Naive thymus-derived CD8-positive, alpha-beta T cell (primary cell): ENCODE measurements around the gene CNTRL. TPM values are rescaled to one million over a fixed set of nuclear protein-coding genes. Genes with fewer than 3 reads are reported as not detected.
A peak's percentile ranks its signal among the peaks of the same experiment; 100 is the strongest.

Experiments used
- ATAC-seq, 2 donors: fragments of 150-1000 bp; cut with Tn5 transposase in 1 of 2; sonication (Bioruptor Pico), chemical (Tn5 transposase) in 1 of 2; 1 replicate in 1 of 2; 2 replicates in 1 of 2; pipeline ENCODE4 v1.10.0; 2021; ENCODE audit warnings: mild to moderate bottlenecking in 2 of 2, moderate library complexity in 2 of 2
- POLR2A ChIA-PET: fragments of 350-600 bp; sonication (Branson Sonifier 250); formaldehyde crosslinking; loops from one replicate; lab custom pipeline; 2021; ENCODE audit warnings: antibody characterized with exemption; lab: Charles Lee
- DNase-seq, 10 donors: peaks; one replicate each; pipeline versions ENCODE4 v3.0.0 to v3.0.0-alpha.2; 2020 to 2022
- H3K27ac Mint-ChIP-seq, 10 donors: one replicate each; pipeline ENCODE4 v1.8.0; 2020 to 2022; ENCODE audit warnings: mild to moderate bottlenecking in 10 of 10, mixed read lengths in 10 of 10, moderate library complexity in 4 of 10, inconsistent platforms in 1 of 10
- H3K27me3 Mint-ChIP-seq, 5 donors: one replicate each; pipeline ENCODE4 v1.8.0; 2021 to 2022; ENCODE audit warnings: mixed read lengths in 5 of 5
- H3K36me3 Mint-ChIP-seq, 3 donors: one replicate each; pipeline ENCODE4 v1.8.0; 2020 to 2022; ENCODE audit warnings: mixed read lengths in 3 of 3, mild to moderate bottlenecking in 2 of 3, inconsistent platforms in 1 of 3
- H3K4me1 Mint-ChIP-seq, 4 donors: one replicate each; pipeline ENCODE4 v1.8.0; 2021 to 2022; ENCODE audit warnings: mixed read lengths in 4 of 4
- H3K4me3 Mint-ChIP-seq, 10 donors: one replicate each; pipeline ENCODE4 v1.8.0; 2020 to 2022; ENCODE audit warnings: mild to moderate bottlenecking in 10 of 10, mixed read lengths in 10 of 10, moderate library complexity in 6 of 10, inconsistent platforms in 1 of 10
- H3K9me3 Mint-ChIP-seq, 9 donors: one replicate each; pipeline ENCODE4 v1.8.0; 2020 to 2022; ENCODE audit warnings: mixed read lengths in 9 of 9, mild to moderate bottlenecking in 3 of 9, inconsistent platforms in 1 of 9, moderate library complexity in 1 of 9
- polyA plus RNA-seq, 3 donors: library from polyadenylated mRNA; unstranded; fragments of 300-500 nt; fragmentation: Illumina TruSeq; gene quantifications; one replicate each; pipeline ENCODE4 v1.2.3, GENCODE V29; 2021
- total RNA-seq, 8 experiments: library from RNA in 2 of 8; stranded (reverse) in 2 of 8; gene quantifications; one replicate each; pipeline ENCODE4 v1.2.3 and lab custom pipeline; 2021 to 2026

Gene CNTRL
- total and polyA plus RNA-seq, 5 experiments from 2014 or later, result 6.5 to 115 (median 20.6) TPM

DNA sequence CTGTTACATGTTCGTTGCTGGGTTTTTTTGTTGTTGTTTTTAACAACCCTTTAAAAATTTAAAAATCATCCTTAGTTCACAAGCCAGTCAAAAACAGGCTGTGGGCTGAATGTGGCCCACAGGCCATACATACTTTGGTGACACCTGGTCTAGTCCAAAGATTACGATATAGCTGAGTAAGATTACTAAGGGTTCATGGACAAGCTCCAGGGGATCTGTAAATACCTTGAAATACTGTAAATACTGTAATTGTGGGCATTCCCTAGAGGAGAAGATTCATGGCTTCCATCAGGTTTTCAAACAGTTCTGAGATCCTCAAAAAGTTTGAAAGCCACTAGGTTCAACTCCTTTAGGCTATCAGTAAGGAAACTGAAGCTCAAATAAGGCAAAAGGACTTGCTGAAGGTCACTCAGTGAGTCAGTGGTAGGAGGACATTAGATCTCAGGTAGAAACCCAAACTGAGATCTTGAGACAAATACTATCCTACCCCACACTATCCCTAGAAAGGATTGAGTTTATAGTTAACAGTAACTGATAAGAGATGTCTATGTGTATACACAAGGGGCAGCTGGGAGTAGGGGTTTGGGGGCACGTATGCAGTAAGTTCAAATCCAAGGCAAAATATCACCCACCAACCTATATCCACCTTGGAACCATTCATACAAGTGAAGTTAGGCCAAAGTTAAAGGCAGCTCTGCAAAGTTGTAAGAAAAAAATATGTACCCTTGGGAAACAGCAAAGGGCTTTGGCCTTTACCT, 109.1 kb downstream of the CNTRL start:
- H3K4me1 Mint-ChIP-seq, result peaks cover 19 to 67% (median 52%) of the 10 kb centered on the region in 4 donors
- H3K27me3 Mint-ChIP-seq, result no peaks in the 10 kb centered on the region
- peak overlapping the region; percentile 36 to 93 (median 78) for H3K27ac Mint-ChIP-seq
- no peaks in the 10 kb centered on the region for H3K9me3 Mint-ChIP-seq
- ATAC-seq (no peak), DNase-seq (no peak)
- H3K36me3 Mint-ChIP-seq, result peaks cover 0 to 78% (median 15%) of the 10 kb centered on the region in 3 donors
- POLR2A ChIA-PET, result interaction anchor here (0.6 to 0.9 kb wide), 2 partner anchors 13 to 18 kb away, joined by 4 to 5 read pairs; partner anchors contain the start of gene RAB14
- H3K4me3 Mint-ChIP-seq, result no peak overlapping the region

DNA sequence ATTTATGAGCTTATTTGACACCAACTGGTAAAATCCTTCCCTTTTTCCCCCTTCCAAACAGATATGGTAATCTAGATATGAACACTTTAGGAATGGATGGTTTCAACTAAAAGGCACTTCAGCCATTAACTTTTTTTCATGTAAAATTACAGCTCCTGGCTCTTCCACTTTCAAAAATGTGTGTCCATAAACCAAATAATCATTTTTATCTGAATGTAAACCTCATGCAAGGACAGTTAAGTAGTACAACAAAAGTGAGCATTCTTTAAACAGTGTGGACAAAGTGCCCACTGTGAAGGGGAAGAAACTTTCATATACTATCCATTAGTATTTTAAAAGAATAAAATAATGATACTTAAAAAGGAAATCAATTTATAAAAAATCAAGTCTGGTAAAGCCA, 109.7 kb downstream of the CNTRL start:
- POLR2A ChIA-PET, result interaction anchor here (0.6 to 1.5 kb wide), 3 partner anchors 10 to 17 kb away, joined by 3 to 5 read pairs (median 4); partner anchors contain the start of gene RAB14
- Mint-ChIP-seq H3K4me3 (no peak overlapping the region), H3K27ac (peak overlapping the region in 8 of 10 donors; percentile 36 to 90 (median 74)), H3K4me1 (peaks cover 19 to 73% (median 55%) of the 10 kb centered on the region in 4 donors), H3K9me3 (no peaks in the 10 kb centered on the region), H3K36me3 (peaks cover 0 to 78% (median 15%) of the 10 kb centered on the region in 3 donors), H3K27me3 (no peaks in the 10 kb centered on the region)
- no peak for DNase-seq
- ATAC-seq, result no peak

DNA sequence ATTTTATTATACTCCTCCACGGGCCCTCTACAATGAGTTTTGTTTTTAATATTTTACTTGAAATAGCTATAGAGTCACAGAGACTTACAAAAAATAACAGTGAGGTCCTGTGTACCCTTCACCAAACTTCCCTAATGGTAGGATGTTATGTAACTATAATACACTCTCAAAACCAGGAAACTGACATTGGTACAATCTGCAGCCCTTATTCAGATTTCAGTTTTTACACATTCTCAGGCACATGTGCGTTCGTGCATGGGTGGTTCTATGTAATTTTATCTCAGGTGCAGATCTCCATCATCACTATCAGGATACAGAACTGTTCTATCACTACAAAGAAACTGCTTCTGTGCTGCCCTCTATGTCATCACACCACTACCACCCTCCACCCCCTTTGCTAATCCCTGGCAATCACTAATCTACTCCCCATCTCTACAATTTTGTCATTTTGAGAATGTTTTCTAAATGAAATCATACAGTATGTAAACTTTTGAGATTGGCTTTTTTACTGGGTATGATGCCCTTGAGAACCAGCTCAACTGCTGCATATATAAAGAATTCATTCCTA, 110.5 kb downstream of the CNTRL start:
- POLR2A ChIA-PET, result interaction anchor here (1.3 to 1.5 kb wide), 4 partner anchors 9 to 473 kb away, joined by 3 to 4 read pairs (median 3); partner anchors contain the start of gene RAB14
- H3K9me3 Mint-ChIP-seq, result no peaks in the 10 kb centered on the region
- no peak for ATAC-seq
- H3K4me1 Mint-ChIP-seq, result peaks cover 22 to 81% (median 61%) of the 10 kb centered on the region in 4 donors
- peak overlapping the region in 2 of 10 donors; percentile 0 to 26 for H3K4me3 Mint-ChIP-seq
- no peaks in the 10 kb centered on the region for H3K27me3 Mint-ChIP-seq
- peak overlapping the region; percentile 51 to 88 (median 78) for H3K27ac Mint-ChIP-seq
- DNase-seq, result no peak
- peaks cover 0 to 76% (median 15%) of the 10 kb centered on the region in 3 donors for H3K36me3 Mint-ChIP-seq

DNA sequence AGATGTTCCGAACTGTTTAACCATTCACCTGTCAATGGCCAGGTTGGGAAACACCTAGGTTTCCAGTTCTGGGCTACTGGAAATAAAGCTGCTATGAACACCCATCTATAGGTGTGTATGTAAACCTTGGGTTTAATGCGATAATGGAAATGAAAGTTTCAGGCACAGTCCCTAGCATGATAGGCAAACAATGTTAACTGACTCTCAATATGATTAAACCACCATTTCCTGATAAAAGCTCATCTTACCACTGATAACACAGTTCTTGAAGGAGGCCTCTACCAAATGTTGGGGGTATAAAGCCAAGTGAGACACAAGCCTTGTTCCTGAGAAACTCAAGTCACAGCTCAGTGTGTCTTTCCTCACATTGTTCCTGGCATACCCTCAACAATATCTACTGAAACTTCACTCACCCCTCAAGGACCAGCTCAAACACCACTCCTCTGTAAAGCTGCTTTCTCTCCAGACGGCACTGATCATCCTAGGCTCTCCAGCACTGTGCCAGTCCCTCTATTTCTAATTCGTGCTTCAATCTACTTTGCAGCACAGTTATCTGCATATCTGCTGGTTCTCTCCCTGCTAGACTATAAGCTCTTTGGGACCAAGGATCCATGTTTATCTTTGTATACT, 111.1 kb downstream of the CNTRL start:
- Mint-ChIP-seq H3K4me3 (peak overlapping the region in 3 of 10 donors; percentile 20 to 56 (median 25)), H3K9me3 (no peaks in the 10 kb centered on the region), H3K27ac (peak overlapping the region; percentile 51 to 88 (median 77)), H3K36me3 (peaks cover 0 to 76% (median 15%) of the 10 kb centered on the region in 3 donors), H3K4me1 (peaks cover 26 to 85% (median 64%) of the 10 kb centered on the region in 4 donors), H3K27me3 (no peaks in the 10 kb centered on the region)
- DNase-seq, result no peak
- peak in 1 of 2 donors; percentile 29 for ATAC-seq
- POLR2A ChIA-PET, result interaction anchor here (1.2 to 1.5 kb wide), 5 partner anchors 9 to 474 kb away, joined by 3 to 4 read pairs (median 3); partner anchors contain the start of gene RAB14

DNA sequence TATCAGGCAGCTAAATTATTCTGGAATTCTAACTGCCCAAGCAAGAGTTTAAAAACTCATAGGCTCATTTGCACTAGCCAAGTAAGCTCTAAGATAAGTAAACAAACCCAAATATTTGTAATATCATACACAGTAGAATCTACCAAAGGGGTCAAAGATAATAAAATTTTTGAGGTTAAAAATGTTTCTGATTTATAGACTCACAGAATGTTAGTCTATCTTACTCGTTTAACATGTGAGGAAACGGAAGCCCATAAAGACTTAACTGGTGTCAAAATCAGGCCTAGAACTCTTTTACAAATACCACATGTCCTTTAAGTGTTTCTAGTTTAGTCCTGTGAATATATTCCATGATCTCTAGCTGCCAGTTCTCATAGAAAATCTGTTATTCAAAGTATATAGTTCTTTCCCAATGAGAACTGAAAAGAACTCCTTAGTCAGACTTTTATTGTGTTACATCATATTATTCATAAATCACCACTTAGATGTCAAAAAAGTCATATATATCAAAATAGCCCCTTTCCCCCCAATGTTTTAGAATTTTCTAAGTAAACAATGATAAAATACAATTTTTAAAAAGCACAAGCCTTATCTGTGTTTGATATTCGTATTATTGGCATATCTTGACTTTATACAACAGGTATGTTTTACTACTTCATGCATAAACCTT, 113.0 kb downstream of the CNTRL start:
- H3K4me3 Mint-ChIP-seq, result no peak overlapping the region
- POLR2A ChIA-PET, result interaction anchor here (0.8 kb wide), 1 partner anchor 14 kb away, joined by 3 read pairs; the partner anchor contains the start of gene RAB14
- peaks cover 25 to 90% (median 71%) of the 10 kb centered on the region in 4 donors for H3K4me1 Mint-ChIP-seq

DNA sequence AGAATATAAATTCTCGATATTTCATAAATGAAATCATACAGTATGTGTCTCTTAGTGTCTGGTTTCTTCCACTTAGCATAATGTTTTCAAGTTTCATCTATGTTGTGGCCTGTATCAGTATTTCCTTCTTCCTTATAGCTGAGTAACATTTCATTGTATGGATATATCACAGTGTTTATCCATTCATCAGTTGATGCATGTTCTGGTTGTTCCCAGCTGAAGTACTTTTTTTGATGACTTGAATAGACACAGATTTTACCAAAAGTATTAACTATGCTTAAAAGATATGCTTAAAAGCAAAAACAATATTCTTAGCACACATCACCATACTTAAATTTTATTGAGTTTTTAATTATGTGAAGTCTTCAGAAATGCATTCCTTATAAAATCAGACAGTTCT, 114.3 kb downstream of the CNTRL start:
- peaks cover 28 to 89% (median 76%) of the 10 kb centered on the region in 4 donors for H3K4me1 Mint-ChIP-seq
- POLR2A ChIA-PET, result interaction anchor here (1.2 kb wide), 1 partner anchor 29 kb away, joined by 3 read pairs; no protein-coding TSS in a partner anchor
- no peaks in the 10 kb centered on the region for H3K27me3 Mint-ChIP-seq
- DNase-seq (no peak), ATAC-seq (no peak)
- peak overlapping the region in 7 of 10 donors; percentile 20 to 84 (median 77) for H3K27ac Mint-ChIP-seq
- H3K36me3 Mint-ChIP-seq, result peaks cover 0 to 61% (median 10%) of the 10 kb centered on the region in 3 donors
- no peak overlapping the region for H3K4me3 Mint-ChIP-seq
- no peaks in the 10 kb centered on the region for H3K9me3 Mint-ChIP-seq

More for the DNA sequence above, 113.0 kb downstream of the CNTRL start:
- peaks cover 0 to 73% (median 15%) of the 10 kb centered on the region in 3 donors for H3K36me3 Mint-ChIP-seq
- ATAC-seq (no peak), DNase-seq (no peak)
- H3K27me3 Mint-ChIP-seq, result no peaks in the 10 kb centered on the region
- H3K9me3 Mint-ChIP-seq, result no peaks in the 10 kb centered on the region
- peak overlapping the region in 9 of 10 donors; percentile 18 to 73 (median 57) for H3K27ac Mint-ChIP-seq

DNA sequence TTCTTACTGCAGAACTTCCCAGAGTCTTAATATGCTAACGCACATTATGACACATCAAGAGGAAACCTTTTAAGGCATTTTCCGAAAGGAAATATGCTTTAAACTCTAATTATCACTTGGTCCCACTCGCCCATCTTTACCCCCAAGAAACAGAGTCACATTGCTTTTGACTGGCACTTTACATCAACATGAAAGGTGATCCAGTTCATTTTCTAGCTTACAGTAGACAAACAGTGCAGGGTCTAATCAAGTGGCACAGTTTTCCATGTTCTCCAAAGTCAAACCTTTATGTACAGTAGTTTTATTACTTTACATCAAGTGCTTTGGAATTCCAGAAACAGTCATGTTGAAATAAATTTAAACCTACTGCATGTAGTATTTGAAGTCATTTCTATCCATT, 114.9 kb downstream of the CNTRL start:
- Mint-ChIP-seq H3K36me3 (peaks cover 0 to 57% (median 10%) of the 10 kb centered on the region in 3 donors), H3K4me3 (peak overlapping the region in 1 of 10 donors; percentile 2), H3K27me3 (no peaks in the 10 kb centered on the region), H3K27ac (peak overlapping the region in 5 of 10 donors; percentile 23 to 78 (median 49)), H3K4me1 (peaks cover 29 to 90% (median 77%) of the 10 kb centered on the region in 4 donors), H3K9me3 (no peaks in the 10 kb centered on the region)
- POLR2A ChIA-PET, result interaction anchor here (1.2 kb wide), 1 partner anchor 30 kb away, joined by 3 read pairs; no protein-coding TSS in a partner anchor
- ATAC-seq (no peak), DNase-seq (no peak)

DNA sequence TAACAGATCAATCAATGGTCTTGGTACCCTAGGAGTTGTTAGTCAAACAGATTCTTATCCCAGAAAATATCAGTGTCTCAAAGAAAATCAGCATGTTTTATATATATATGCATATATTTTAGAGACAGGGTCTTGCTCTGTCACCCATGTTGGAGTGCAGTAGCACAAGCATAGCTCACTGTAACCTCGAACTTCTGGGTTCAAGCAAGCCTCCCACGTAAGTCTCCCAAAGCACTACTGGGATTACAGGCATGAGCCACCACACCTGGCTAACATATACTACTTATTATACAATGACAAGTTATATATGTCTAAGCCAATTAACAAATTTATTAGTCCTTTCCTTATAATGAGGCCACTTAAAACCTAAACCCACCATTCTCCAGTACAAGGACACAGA, 116.5 kb downstream of the CNTRL start:
- Mint-ChIP-seq H3K4me1 (peaks cover 23 to 90% (median 76%) of the 10 kb centered on the region in 4 donors), H3K27ac (peak overlapping the region in 9 of 10 donors; percentile 1 to 80 (median 18)), H3K36me3 (peaks cover 0 to 42% (median 3%) of the 10 kb centered on the region in 3 donors), H3K9me3 (no peaks in the 10 kb centered on the region), H3K27me3 (no peaks in the 10 kb centered on the region), H3K4me3 (peak overlapping the region in 3 of 10 donors; percentile 2 to 48 (median 36))
- ATAC-seq, result no peak
- no peak for DNase-seq
- POLR2A ChIA-PET, result no interaction called here

DNA sequence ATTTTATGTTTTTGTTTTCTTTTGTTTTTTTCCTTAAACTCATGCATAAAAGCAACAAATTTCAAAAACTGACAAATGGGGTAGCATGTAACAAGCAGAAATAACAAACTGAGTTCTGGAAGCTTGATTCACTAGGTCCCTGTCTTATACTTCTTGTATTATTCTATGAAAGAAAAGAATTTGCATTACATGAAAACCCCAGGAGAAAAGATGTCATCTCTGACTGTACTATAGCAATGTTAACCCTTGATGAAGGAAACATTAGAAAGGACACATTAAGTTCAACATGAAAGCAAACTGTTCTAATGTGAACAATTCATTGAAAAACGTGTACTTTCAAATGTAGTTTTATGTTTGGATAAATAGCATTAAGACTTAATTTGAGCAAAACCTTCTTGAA, 117.8 kb downstream of the CNTRL start:
- Mint-ChIP-seq H3K9me3 (no peaks in the 10 kb centered on the region), H3K36me3 (peaks cover 0 to 33% (median 0%) of the 10 kb centered on the region in 3 donors), H3K27ac (peak overlapping the region in 7 of 10 donors; percentile 29 to 79 (median 68)), H3K4me1 (peaks cover 21 to 92% (median 79%) of the 10 kb centered on the region in 4 donors), H3K27me3 (no peaks in the 10 kb centered on the region), H3K4me3 (peak overlapping the region in 8 of 10 donors; percentile 11 to 54 (median 38))
- ATAC-seq (no peak), DNase-seq (no peak)
- POLR2A ChIA-PET, result no interaction called here

DNA sequence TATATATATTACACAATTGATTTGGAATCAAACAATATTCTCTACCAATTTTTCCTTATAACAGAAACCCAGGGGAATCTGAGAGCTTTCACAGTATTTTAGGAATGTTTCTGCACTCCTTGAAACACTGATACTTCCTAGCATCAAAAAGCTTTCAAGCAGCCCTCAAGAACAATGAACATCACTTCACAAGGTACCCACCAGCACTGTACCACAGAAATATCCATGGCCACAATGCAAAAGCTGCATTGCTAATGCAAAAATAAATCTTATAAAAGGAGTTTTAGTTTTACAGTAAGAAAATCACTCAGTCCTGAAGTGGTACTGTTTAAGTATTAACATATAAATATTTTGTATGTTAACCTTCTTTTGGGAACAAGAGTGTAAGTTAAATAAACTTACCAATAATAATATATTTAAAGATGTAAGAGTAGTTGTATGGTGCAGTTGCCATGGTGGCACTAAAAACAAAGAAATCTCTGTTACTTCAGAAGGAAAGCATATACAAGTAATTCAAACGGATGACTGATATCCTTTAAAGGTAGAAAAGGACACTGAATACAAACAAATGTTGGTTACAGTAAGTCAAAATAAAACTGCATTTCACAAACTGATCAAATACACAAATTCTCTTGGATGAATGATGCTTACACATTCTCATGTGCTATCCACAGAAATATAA, 118.3 kb downstream of the CNTRL start:
- H3K27ac Mint-ChIP-seq, result peak overlapping the region in 8 of 10 donors; percentile 28 to 91 (median 60)
- peak in 2 of 10 donors; percentile 18 to 20 for DNase-seq

DNA sequence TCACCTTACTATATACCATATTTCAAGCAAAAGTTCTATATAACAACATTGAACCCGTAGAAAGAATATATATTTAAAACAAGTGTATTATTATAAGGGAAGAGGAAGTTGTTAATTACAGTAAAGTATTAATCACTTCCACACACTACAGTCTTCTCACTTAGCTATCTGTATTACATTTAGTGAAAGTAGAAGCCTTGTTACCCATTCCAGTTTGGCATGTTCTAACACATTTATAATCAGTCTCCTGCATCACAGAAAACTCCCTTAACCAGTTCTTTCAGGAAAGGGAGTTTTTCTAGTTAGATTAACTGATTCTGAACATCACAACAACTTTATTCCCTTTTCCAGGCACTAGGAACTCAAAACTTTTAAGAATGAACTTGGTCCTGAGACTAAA, 120.0 kb downstream of the CNTRL start:
- Mint-ChIP-seq H3K9me3 (no peaks in the 10 kb centered on the region), H3K4me1 (peaks cover 28 to 96% (median 86%) of the 10 kb centered on the region in 4 donors), H3K36me3 (peaks cover 0 to 25% (median 0%) of the 10 kb centered on the region in 3 donors), H3K27ac (peak overlapping the region in 5 of 10 donors; percentile 49 to 88 (median 85)), H3K4me3 (peak overlapping the region in 7 of 10 donors; percentile 19 to 78 (median 47)), H3K27me3 (no peaks in the 10 kb centered on the region)
- DNase-seq, result no peak
- ATAC-seq, result no peak
- POLR2A ChIA-PET, result interaction anchor here (0.7 kb wide), 1 partner anchor 9 kb away, joined by 3 read pairs; no protein-coding TSS in a partner anchor

More for the DNA sequence above, 118.3 kb downstream of the CNTRL start:
- H3K4me1 Mint-ChIP-seq, result peaks cover 22 to 92% (median 78%) of the 10 kb centered on the region in 4 donors
- peaks cover 0 to 31% (median 0%) of the 10 kb centered on the region in 3 donors for H3K36me3 Mint-ChIP-seq
- POLR2A ChIA-PET, result interaction anchor here (1.2 kb wide), 1 partner anchor 18 kb away, joined by 4 read pairs; no protein-coding TSS in a partner anchor
- peak; percentile 49 to 69 for ATAC-seq
- no peaks in the 10 kb centered on the region for H3K27me3 Mint-ChIP-seq
- H3K9me3 Mint-ChIP-seq, result no peaks in the 10 kb centered on the region
- peak overlapping the region in 5 of 10 donors; percentile 6 to 53 (median 39) for H3K4me3 Mint-ChIP-seq
